ENCODE measurements around the gene NHSL1.

The NHSL1 gene

DNA sequence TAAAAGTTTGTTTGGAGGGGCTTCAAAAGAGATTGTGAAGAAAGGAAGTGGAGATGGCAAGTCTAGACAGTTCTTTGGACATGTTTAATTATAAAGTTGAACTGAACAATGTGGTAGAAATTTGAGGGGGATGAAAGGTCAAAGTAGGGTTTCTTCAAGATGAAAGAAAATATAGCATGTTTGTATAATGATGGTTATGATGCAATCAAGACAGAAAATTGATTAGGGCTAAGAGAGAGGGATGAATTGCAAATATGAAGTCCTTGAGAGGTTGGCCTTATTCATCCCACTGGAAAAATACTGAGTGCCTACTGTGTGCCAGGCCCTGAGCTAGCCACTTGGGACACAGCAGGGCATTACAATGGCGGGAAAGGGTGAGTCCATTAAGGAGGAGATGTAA lies 37.6 kb downstream of the NHSL1 start:
- H3K4me3 ChIP-seq (ENCODE audit: low read depth, low read length) = no peak overlapping the region
- ChIA-PET CTCF (interaction anchor here (0.8 kb wide), 1 partner anchor 47 kb away, joined by 4 read pairs; no protein-coding TSS in a partner anchor), POLR2A (no interaction called here)
- no peaks in the 10 kb centered on the region for H3K9me3 ChIP-seq (ENCODE audit: control insufficient read depth, insufficient read depth, low read depth, low read length)
- no peaks in the 10 kb centered on the region for H3K4me1 ChIP-seq (ENCODE audit: control insufficient read depth, insufficient read depth, low read length)
- H3K36me3 ChIP-seq (ENCODE audit: control insufficient read depth in 2 of 2, insufficient read depth in 1 of 2, low read length in 2 of 2) = peaks cover 0 to 16% of the 10 kb centered on the region in 2 experiments; a peak in 2 of 3 replicates
- no peak overlapping the region for H3K27ac ChIP-seq (ENCODE audit: extremely low read depth, low read depth, low read length)
- TF ChIP-seq ZNF791 (tag by site-specific recombination; IDR thresholded peaks at IDR 0.05) (no peak), ZNF629 (tag by site-specific recombination; IDR thresholded peaks at IDR 0.05) (no peak), ELK4 (IDR thresholded peaks at IDR 0.05; ENCODE audit: borderline replicate concordance, low read depth, low read length) (no peak), ZNF366 (tag by site-specific recombination; conservative IDR thresholded peaks at IDR 0.05) (no peak), ZFP69B (tag by site-specific recombination; IDR thresholded peaks at IDR 0.05) (no peak), FEZF1 (tag by site-specific recombination; IDR thresholded peaks at IDR 0.05) (no peak), ZNF394 (tag by site-specific recombination; IDR thresholded peaks at IDR 0.05; ENCODE audit: borderline replicate concordance) (no peak), ZBTB48 (tag by site-specific recombination; IDR thresholded peaks at IDR 0.05) (no peak)
- TF ChIP-seq, protein P1, sequence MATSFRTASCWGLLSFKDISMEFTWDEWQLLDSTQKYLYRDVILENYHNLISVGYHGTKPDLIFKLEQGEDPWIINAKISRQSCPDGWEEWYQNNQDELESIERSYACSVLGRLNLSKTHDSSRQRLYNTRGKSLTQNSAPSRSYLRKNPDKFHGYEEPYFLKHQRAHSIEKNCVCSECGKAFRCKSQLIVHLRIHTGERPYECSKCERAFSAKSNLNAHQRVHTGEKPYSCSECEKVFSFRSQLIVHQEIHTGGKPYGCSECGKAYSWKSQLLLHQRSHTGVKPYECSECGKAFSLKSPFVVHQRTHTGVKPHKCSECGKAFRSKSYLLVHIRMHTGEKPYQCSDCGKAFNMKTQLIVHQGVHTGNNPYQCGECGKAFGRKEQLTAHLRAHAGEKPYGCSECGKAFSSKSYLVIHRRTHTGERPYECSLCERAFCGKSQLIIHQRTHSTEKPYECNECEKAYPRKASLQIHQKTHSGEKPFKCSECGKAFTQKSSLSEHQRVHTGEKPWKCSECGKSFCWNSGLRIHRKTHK (tag by site-specific recombination; IDR thresholded peaks at IDR 0.05) = no peak
- TF ChIP-seq, protein P2, sequence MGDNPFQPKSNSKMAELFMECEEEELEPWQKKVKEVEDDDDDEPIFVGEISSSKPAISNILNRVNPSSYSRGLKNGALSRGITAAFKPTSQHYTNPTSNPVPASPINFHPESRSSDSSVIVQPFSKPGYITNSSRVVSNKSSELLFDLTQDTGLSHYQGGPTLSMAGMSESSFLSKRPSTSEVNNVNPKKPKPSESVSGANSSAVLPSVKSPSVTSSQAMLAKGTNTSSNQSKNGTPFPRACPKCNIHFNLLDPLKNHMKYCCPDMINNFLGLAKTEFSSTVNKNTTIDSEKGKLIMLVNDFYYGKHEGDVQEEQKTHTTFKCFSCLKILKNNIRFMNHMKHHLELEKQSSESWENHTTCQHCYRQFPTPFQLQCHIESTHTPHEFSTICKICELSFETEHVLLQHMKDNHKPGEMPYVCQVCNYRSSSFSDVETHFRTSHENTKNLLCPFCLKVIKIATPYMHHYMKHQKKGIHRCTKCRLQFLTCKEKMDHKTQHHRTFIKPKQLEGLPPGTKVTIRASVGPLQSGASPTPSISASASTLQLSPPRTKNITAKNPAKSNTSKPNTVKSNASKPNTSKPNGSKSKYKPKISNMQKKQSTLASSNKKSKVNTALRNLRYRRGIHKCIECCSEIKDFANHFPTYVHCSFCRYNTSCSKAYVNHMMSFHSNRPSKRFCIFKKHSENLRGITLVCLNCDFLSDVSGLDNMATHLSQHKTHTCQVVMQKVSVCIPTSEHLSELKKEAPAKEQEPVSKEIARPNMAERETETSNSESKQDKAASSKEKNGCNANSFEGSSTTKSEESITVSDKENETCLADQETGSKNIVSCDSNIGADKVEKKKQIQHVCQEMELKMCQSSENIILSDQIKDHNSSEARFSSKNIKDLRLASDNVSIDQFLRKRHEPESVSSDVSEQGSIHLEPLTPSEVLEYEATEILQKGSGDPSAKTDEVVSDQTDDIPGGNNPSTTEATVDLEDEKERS (tag by site-specific recombination; IDR thresholded peaks at IDR 0.05) = no peak
- TF ChIP-seq, protein P3, sequence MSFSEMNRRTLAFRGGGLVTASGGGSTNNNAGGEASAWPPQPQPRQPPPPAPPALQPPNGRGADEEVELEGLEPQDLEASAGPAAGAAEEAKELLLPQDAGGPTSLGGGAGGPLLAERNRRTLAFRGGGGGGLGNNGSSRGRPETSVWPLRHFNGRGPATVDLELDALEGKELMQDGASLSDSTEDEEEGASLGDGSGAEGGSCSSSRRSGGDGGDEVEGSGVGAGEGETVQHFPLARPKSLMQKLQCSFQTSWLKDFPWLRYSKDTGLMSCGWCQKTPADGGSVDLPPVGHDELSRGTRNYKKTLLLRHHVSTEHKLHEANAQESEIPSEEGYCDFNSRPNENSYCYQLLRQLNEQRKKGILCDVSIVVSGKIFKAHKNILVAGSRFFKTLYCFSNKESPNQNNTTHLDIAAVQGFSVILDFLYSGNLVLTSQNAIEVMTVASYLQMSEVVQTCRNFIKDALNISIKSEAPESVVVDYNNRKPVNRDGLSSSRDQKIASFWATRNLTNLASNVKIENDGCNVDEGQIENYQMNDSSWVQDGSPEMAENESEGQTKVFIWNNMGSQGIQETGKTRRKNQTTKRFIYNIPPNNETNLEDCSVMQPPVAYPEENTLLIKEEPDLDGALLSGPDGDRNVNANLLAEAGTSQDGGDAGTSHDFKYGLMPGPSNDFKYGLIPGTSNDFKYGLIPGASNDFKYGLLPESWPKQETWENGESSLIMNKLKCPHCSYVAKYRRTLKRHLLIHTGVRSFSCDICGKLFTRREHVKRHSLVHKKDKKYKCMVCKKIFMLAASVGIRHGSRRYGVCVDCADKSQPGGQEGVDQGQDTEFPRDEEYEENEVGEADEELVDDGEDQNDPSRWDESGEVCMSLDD (tag by site-specific recombination; IDR thresholded peaks at IDR 0.05) = no peak

- ChIA-PET POLR2A (interaction anchor here (0.6 kb wide), 1 partner anchor 21 kb away, joined by 4 read pairs; no protein-coding TSS in a partner anchor), CTCF (interaction anchor here (0.9 to 2.2 kb wide), 7 partner anchors 13 to 313 kb away, joined by 3 to 10 read pairs (median 3); partner anchors contain the start of gene HEBP2)
- Histone ChIP-seq H3K36me3 (ENCODE audit: control insufficient read depth in 2 of 2, insufficient read depth in 1 of 2, low read length in 2 of 2) (no peaks in the 10 kb centered on the region), H3K4me3 (ENCODE audit: low read depth, low read length) (no peak overlapping the region), H3K4me1 (ENCODE audit: control insufficient read depth, insufficient read depth, low read length) (no peaks in the 10 kb centered on the region), H3K27ac (ENCODE audit: extremely low read depth, low read depth, low read length) (no peak overlapping the region), H3K9me3 (ENCODE audit: control insufficient read depth, insufficient read depth, low read depth, low read length) (no peaks in the 10 kb centered on the region)
- TF ChIP-seq EGR2 (tag by site-specific recombination; IDR thresholded peaks at IDR 0.05; ENCODE audit: low read depth) = no peak
- no peak for TF ChIP-seq REPIN1 (tag by site-specific recombination; IDR thresholded peaks at IDR 0.05; ENCODE audit: low read depth)
- no peak for TF ChIP-seq ZNF514 (tag by site-specific recombination; IDR thresholded peaks at IDR 0.05)
- TF ChIP-seq ZNF148 (tag by site-specific recombination; IDR thresholded peaks at IDR 0.05; ENCODE audit: borderline replicate concordance) = no peak
- TF ChIP-seq, protein P4, sequence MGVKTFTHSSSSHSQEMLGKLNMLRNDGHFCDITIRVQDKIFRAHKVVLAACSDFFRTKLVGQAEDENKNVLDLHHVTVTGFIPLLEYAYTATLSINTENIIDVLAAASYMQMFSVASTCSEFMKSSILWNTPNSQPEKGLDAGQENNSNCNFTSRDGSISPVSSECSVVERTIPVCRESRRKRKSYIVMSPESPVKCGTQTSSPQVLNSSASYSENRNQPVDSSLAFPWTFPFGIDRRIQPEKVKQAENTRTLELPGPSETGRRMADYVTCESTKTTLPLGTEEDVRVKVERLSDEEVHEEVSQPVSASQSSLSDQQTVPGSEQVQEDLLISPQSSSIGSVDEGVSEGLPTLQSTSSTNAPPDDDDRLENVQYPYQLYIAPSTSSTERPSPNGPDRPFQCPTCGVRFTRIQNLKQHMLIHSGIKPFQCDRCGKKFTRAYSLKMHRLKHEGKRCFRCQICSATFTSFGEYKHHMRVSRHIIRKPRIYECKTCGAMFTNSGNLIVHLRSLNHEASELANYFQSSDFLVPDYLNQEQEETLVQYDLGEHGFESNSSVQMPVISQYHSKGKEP (tag by site-specific recombination; IDR thresholded peaks at IDR 0.05) = no peak
- TF ChIP-seq ZNF785 (tag by site-specific recombination; IDR thresholded peaks at IDR 0.05) = no peak
- no peak for TF ChIP-seq ZNF37A (tag by site-specific recombination; IDR thresholded peaks at IDR 0.05)
- TF ChIP-seq, protein P5, sequence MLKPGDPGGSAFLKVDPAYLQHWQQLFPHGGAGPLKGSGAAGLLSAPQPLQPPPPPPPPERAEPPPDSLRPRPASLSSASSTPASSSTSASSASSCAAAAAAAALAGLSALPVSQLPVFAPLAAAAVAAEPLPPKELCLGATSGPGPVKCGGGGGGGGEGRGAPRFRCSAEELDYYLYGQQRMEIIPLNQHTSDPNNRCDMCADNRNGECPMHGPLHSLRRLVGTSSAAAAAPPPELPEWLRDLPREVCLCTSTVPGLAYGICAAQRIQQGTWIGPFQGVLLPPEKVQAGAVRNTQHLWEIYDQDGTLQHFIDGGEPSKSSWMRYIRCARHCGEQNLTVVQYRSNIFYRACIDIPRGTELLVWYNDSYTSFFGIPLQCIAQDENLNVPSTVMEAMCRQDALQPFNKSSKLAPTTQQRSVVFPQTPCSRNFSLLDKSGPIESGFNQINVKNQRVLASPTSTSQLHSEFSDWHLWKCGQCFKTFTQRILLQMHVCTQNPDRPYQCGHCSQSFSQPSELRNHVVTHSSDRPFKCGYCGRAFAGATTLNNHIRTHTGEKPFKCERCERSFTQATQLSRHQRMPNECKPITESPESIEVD (tag by site-specific recombination; IDR thresholded peaks at IDR 0.05) = no peak
- TF ChIP-seq ZNF558 (tag by site-specific recombination; IDR thresholded peaks at IDR 0.05) = no peak
Observed at GRCh38 chr6:138456401-138456790, 42.9 kb downstream of the NHSL1 start.
